DMS53 treated with DMSO at 0.1 percent for 48 hours (cell line): ENCODE data around the gene LPP.

Experiments
- DNase-seq: peaks from one replicate; lab custom pipeline; 2025; ENCODE audit not compliant: unreplicated experiment; lab: John Stamatoyannopoulos, UW

LPP gene

GRCh38 chr3:188719545-188719944, 565.6 kb downstream of the LPP start:
- no peak for DNase-seq

- DNase-seq = no peak
Measured at GRCh38 chr3:188720215-188720614, 566.3 kb downstream of the LPP start.

- no peak for DNase-seq
Measured at GRCh38 chr3:188720636-188721035, 566.7 kb downstream of the LPP start.

- no peak for DNase-seq
Measured at GRCh38 chr3:188721312-188721711, 567.4 kb downstream of the LPP start.

GRCh38 chr3:188721990-188722389, 568.0 kb downstream of the LPP start:
- no peak for DNase-seq

DNA sequence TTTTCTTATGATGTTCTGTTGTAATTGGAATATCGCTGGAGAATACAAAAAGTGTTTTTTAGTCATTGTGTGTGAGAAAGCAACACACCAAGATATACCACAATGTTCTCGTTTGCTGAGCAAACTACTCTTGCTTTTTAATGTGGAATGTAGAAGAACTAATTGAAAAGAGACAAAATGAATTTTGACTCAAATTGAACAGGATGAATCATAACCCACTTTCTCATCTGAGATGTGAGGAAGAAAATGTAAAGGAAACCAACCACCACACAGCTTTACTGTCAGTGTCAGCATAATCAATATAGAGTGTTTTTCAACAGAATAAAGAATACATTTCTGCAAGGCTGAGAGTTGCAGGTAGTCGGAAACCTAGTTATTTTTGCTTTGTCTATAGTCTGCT, 569.0 kb downstream of the LPP start:
- DNase-seq = no peak

- DNase-seq = no peak
Measured at GRCh38 chr3:188727052-188727451, 573.1 kb downstream of the LPP start.

DNA sequence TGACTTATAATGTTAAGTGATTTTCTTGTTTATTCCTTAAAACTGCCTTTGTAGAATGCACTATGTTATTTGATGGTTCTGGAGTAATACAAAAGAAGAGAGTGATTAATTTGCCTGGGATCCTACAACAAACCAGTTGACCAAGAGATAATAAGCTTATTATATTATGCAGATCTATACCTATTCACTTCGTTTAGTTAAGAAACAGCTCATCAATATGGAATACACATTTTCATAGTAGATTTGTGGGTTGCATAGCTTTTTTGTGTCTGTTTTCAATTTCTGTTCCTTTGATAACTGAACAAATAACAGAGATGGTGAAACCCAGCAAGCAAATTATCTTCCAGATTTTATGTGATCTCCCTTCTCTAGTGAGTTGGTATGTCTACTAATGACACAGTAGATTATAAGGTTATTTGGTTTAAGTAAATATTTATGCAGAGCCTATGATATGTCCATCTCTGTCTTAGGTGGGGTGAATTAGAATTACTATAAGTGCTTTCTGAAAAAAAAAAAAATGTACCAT, 574.5 kb downstream of the LPP start:
- DNase-seq = no peak

DNA sequence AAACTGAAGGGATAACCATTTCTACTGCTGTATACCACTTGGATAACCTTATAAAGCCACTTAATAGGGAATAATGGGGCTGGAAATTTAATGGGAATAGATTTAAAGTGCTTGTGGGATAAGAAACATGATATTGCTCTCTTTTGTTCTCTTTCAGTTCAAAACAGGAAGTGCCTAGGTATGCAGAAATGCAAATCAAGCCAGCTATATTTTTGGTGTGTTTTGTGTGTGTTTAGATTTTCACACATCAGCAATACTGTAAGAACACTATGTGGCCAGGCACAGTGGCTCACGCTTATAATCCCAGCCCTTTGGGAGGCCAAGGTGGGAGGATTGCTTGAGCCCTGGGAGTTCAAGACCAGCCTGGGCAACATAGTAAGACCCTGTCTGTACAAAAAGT, 575.5 kb downstream of the LPP start:
- DNase-seq = no peak

DNA sequence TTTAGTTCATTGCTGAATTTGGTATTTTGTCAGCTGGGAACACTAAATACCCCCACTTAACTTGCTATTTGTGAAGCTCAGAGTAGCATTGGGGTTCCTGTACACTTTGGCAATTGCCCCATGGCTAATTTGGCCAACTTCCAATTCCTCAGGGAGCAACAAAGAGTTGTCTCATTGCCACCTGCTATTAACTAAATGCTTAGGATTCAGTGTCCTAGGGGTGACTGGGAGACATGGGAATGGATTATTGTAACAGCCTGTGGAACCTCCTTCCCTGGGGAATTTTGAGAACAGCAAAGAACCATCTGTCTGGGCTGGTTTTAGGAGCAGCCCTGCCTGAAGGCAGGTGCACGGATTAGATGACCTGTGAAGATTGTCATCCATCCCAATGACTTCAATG, 580.4 kb downstream of the LPP start:
- DNase-seq = no peak

DNA sequence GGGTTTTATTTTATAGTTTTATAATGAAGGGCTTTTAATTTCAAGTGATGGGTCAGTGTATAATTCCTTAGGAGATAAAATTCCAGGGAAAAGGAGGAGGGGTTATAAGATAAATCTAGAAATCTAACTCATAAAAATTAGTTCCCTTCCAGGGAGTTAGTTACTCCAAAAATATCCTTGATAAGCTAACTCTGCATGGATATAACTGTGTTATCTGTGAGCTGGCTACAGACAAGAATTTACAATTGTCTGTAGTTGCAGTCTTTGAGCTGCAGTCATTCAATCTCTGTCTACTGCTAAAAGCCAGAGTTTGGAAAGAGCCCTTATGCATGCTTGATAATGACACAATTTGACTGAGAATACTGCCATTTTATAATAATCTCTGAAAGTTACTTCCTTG, 585.6 kb downstream of the LPP start:
- DNase-seq = no peak

DNA sequence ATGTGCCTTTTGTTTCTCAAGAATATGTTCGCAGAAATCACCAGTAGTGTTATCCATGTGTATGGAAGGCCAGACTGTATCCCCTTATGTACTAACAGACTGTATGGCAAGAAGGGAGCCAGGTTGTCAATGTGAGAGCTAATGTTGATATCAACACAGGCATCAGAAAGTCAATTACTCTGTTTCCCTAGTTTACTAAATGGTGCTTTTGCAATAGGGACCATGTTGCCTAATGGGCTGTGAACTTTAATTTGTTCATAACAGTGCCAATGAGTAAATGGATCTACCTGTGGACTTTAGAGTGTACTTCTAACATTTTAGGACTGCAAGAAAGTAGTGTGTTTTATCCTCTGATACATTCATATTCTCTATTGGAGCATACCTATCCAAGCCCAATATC, 586.1 kb downstream of the LPP start:
- no peak for DNase-seq

DNA sequence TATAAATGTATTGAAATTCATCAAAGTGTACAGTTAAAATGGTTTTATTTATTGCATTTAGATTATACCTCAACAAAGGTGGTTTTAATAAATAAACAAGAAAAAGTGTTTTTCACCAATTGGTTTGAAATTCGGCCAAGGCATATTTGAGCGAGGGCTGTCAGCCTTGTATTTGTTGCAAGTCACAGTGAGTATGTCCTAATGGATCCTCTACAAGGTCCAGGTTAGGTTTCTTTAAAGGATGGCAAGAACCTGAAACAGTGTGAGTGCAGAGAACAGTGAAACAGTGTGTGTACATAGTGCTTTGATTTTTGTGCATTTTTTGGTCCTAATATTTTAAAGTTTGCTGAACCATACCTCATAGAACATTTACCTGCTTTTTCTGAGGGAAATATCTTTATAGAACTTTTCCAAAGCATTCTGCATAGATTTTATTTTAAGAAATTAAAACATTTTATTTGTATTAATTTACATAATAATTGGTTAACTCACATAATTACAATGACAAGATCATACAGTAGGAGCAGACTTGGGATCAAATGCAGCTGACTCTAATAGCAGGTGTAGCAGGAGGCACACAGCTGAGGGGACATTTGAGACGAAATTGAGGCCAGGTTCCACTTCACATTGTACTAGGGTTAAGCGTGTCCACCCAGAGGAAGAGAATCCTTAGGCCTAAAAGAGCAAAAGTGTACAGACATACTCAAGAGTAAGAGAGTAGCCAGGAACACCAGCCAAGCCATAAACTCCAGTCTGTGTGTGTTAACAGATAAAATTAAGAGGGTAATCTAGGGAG, 589.0 kb downstream of the LPP start:
- DNase-seq = no peak

- DNase-seq = no peak
Measured at GRCh38 chr3:188744166-188744565, 590.2 kb downstream of the LPP start.

DNA sequence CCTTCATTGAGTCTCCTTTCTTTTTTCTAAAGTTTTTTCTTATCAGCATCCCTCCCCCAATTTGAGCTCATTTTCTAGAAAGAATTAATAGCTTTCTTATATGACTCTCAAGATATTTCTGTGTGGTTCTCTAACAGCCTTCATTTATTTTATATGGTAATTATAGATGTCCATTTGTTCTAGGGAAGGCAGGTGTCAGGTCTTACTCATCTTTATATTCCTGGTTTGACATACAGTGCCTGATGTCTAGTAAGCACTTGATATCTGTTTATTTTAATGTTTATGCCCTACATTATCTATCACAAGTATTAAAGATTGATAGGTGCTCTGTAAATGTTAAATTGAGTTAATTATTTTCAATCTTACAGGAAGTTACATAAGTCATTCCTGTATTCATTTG, 591.1 kb downstream of the LPP start:
- DNase-seq = no peak

GRCh38 chr3:188746291-188746783, 592.4 kb downstream of the LPP start:
- DNase-seq = no peak

- no peak for DNase-seq
Measured at GRCh38 chr3:188747489-188747888, 593.5 kb downstream of the LPP start.

- no peak for DNase-seq
Measured at GRCh38 chr3:188749010-188749617, 595.2 kb downstream of the LPP start.

DNA sequence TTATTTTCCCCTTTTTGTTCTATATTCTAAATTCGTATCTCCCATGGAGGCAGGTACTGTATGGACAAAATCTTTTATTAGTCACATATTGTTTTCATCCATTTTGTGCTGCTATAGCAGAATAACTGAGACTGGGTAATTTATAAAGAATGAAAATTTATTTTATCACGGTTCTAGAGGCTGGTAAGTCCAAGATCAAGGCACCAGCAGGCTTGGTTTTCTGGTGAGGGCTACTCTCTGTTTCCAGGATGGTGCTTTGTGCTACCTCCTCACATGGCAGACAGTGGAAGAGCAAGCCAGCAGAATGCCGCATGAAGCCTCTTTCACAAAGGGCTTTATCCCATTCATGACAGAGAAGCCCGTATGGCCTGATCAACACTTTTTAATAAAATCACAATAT, 595.9 kb downstream of the LPP start:
- DNase-seq = no peak

- no peak for DNase-seq
Measured at GRCh38 chr3:188750617-188751016, 596.7 kb downstream of the LPP start.

DNA sequence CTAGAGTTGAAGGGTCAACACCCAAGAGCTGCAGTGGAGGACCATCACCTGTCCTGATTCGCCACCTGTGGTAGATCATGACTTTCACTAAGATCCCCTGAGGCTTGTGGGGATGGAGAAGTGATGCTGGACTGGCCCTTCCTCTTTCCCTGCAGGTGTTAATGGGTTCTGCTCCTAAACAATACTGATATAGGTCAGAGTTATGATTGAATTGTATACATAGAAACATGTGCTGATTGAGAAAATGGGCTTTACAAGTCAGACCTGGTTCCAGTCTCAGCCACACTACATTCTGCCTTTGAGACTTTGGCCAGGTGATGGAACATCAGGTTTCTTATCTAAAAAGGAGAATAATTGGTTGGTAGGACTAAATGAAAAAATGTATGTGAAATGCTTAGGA, 598.9 kb downstream of the LPP start:
- no peak for DNase-seq

DNA sequence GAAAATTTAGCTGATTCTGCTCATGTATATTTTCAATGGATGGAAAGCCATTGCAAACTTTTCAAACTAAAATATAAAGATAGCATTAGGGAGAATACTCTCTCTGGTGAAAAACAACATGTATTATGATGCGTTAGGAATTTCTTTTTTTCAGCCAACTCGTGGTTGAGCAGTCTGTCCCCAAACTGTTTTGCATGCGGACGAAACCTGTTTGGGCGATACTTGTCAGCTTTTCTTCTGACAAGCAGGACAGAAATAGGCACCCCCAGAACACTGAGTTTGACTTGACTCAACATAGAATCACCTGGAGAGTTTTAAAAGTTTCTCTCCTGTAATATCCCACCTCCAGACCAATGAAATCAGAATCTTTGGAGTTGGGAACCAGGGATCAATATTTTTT, 600.3 kb downstream of the LPP start:
- no peak for DNase-seq
